WTC11 (cell line): ENCODE measurements around the gene NET1. TPM values are rescaled to one million over a fixed set of nuclear protein-coding genes. Genes with fewer than 3 reads are reported as not detected.
A peak's percentile ranks its signal among the peaks of the same experiment; 100 is the strongest.

Experiments used
- ATAC-seq: fragments of 200-7000 bp; cut with Tn5 transposase; 2 replicates; pipeline ENCODE4 v1.10.0; 2021; ENCODE audit warnings: mild to moderate bottlenecking, moderate library complexity
- CTCF ChIA-PET: fragments of 300-600 bp; sonication (Branson Sonifier 250); formaldehyde crosslinking; loops from one replicate; lab custom pipeline; 2021; ENCODE audit warnings: antibody characterized with exemption; lab: Charles Lee
- POLR2A ChIA-PET: fragments of 350-600 bp; sonication (Branson Sonifier 250); formaldehyde crosslinking; loops from one replicate; lab custom pipeline; 2021; ENCODE audit warnings: antibody characterized with exemption; lab: Charles Lee
- DNase-seq: peaks from one replicate; pipeline ENCODE4 v3.0.0; 2021; ENCODE audit warnings: low spot score
- H3K27ac Mint-ChIP-seq: 2 replicates; pipeline ENCODE4 v1.8.0; 2021; ENCODE audit warnings: mixed read lengths
- H3K27me3 Mint-ChIP-seq: 2 replicates; pipeline ENCODE4 v1.8.0; 2021; ENCODE audit warnings: low read depth, mild to moderate bottlenecking, moderate library complexity, mixed read lengths
- H3K36me3 Mint-ChIP-seq: 2 replicates; pipeline ENCODE4 v1.8.0; 2021; ENCODE audit warnings: mixed read lengths
- H3K4me1 Mint-ChIP-seq: 2 replicates; pipeline ENCODE4 v1.8.0; 2022; ENCODE audit warnings: mixed read lengths
- H3K4me3 Mint-ChIP-seq: 2 replicates; pipeline ENCODE4 v1.8.0; 2021; ENCODE audit warnings: mild to moderate bottlenecking, moderate library complexity, mixed read lengths
- H3K9me3 Mint-ChIP-seq: 2 replicates; pipeline ENCODE4 v1.8.0; 2021; ENCODE audit warnings: mixed read lengths
- CBFB ChIP-seq: sonication (generic); formaldehyde crosslinking; IDR thresholded peaks from 2 replicates; pipeline ENCODE4 v1.8.1; 2022; ENCODE audit warnings: mild to moderate bottlenecking, low read depth, missing genetic modification reagents
- CREB1 ChIP-seq: sonication (generic); formaldehyde crosslinking; IDR thresholded peaks from 2 replicates; pipeline ENCODE4 v1.8.0; 2023; ENCODE audit warnings: mild to moderate bottlenecking, missing genetic modification reagents
- FOXP1 ChIP-seq: sonication (generic); formaldehyde crosslinking; IDR thresholded peaks from 2 replicates; pipeline ENCODE4 v1.8.0; 2022; ENCODE audit warnings: missing genetic modification reagents, mild to moderate bottlenecking, moderate library complexity, borderline replicate concordance
- GRHL2 ChIP-seq: fragments of 250-450 bp; sonication (Bioruptor Pico); IDR thresholded peaks from 2 replicates; pipeline ENCODE4 v1.8.0; 2022; ENCODE audit warnings: mild to moderate bottlenecking, moderate library complexity; ENCODE audit not compliant: insufficient replicate concordance, severe bottlenecking
- NFYB ChIP-seq: sonication (generic); formaldehyde crosslinking; conservative IDR thresholded peaks from 2 replicates; pipeline ENCODE4 v1.8.0; 2022; ENCODE audit warnings: low read depth, missing genetic modification reagents
- NR3C1 ChIP-seq: sonication (generic); formaldehyde crosslinking; conservative IDR thresholded peaks from 2 replicates; pipeline ENCODE4 v1.8.1; 2023; ENCODE audit warnings: low read depth, mild to moderate bottlenecking, missing genetic modification reagents
- PRRX2 ChIP-seq: fragments of 250-450 bp; sonication (Bioruptor Pico); IDR thresholded peaks from 2 replicates; pipeline ENCODE4 v1.8.0; 2021; ENCODE audit warnings: mild to moderate bottlenecking
- TEAD1 ChIP-seq: sonication (generic); formaldehyde crosslinking; IDR thresholded peaks from 2 replicates; pipeline ENCODE4 v1.8.0; 2022; ENCODE audit warnings: mild to moderate bottlenecking, missing genetic modification reagents
- TEAD4 ChIP-seq: sonication (generic); formaldehyde crosslinking; IDR thresholded peaks from 2 replicates; pipeline ENCODE4 v1.8.0; 2022; ENCODE audit warnings: mild to moderate bottlenecking, missing genetic modification reagents
- ZBTB21 ChIP-seq: sonication (generic); formaldehyde crosslinking; IDR thresholded peaks from 2 replicates; pipeline ENCODE4 v1.8.1; 2023; ENCODE audit warnings: mild to moderate bottlenecking, missing genetic modification reagents, borderline replicate concordance
- ZNF396 ChIP-seq: fragments of 250-450 bp; sonication (Bioruptor Pico); IDR thresholded peaks from 2 replicates; pipeline ENCODE4 v1.8.0; 2021; ENCODE audit warnings: mild to moderate bottlenecking, moderate library complexity, borderline replicate concordance
- ZNF416 ChIP-seq: fragments of 250-450 bp; sonication (Bioruptor Pico); IDR thresholded peaks from 2 replicates; pipeline ENCODE4 v1.9.0; 2021; ENCODE audit warnings: mild to moderate bottlenecking, inconsistent platforms
- total RNA-seq: library from RNA; stranded (reverse); gene quantifications from 3 replicates; pipeline ENCODE4 v1.2.3, GENCODE V29; 2021
- TF ChIP-seq, protein P1 (sequence below): sonication (generic); formaldehyde crosslinking; IDR thresholded peaks from 2 replicates; pipeline ENCODE4 v1.8.1; 2023; ENCODE audit warnings: mild to moderate bottlenecking, missing genetic modification reagents, borderline replicate concordance
- TF ChIP-seq, protein P2 (sequence below): sonication (generic); formaldehyde crosslinking; IDR thresholded peaks from 2 replicates; pipeline ENCODE4 v1.8.0; 2022; ENCODE audit warnings: mild to moderate bottlenecking, missing genetic modification reagents
- TF ChIP-seq, protein P3 (sequence below): sonication (generic); formaldehyde crosslinking; IDR thresholded peaks from 2 replicates; pipeline ENCODE4 v1.8.0; 2022; ENCODE audit warnings: mild to moderate bottlenecking, missing genetic modification reagents
- TF ChIP-seq, protein P4 (sequence below): fragments of 200-600 bp; IDR thresholded peaks from 2 replicates; pipeline ENCODE4 v1.8.0; 2022; ENCODE audit warnings: antibody characterized with exemption
- TF ChIP-seq, protein P5 (sequence below): fragments of 250-450 bp; sonication (Bioruptor Pico); IDR thresholded peaks from 2 replicates; pipeline ENCODE4 v1.8.0; 2021; ENCODE audit warnings: mild to moderate bottlenecking
- TF ChIP-seq, protein P6 (sequence below): sonication (generic); formaldehyde crosslinking; conservative IDR thresholded peaks from 2 replicates; pipeline ENCODE4 v1.8.1; 2023; ENCODE audit warnings: mild to moderate bottlenecking, low read depth, missing genetic modification reagents, moderate library complexity
- TF ChIP-seq, protein P7 (sequence below): sonication (generic); formaldehyde crosslinking; IDR thresholded peaks from 2 replicates; pipeline ENCODE4 v1.8.1; 2023; ENCODE audit warnings: mild to moderate bottlenecking, missing genetic modification reagents
- TF ChIP-seq, protein P8 (sequence below): sonication (generic); formaldehyde crosslinking; IDR thresholded peaks from 2 replicates; pipeline ENCODE4 v1.8.0; 2022; ENCODE audit warnings: mild to moderate bottlenecking, missing genetic modification reagents

NET1 gene
- total RNA-seq, 1 experiment from 2014 or later = 85.4 TPM

DNA sequence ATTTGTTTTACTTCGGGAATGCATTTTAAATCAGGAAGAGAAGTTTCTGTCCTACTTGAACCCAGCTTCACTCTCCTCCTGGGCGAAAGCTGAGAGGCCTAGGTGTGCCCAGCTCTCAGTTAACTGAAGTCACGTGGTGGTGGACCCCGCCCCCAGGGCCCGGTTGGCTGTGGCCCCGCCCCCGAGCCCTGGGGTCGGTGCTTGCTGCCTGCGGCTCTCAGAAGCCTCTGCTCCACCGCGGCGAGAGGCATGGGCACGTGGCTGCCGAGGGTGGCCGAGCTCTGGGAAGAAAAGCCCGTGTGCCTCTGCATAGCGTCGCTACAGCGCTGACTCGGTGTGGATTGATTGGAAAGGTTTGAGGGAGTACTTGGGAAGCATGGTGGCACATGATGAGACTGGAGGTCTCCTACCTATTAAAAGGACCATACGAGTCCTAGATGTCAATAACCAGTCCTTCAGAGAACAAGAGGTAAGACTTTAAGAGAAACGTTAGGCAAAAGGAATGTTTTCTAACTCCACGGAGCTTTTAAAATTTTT lies 34.1 kb downstream of the NET1 start:
- Mint-ChIP-seq H3K4me3 (peak overlapping the region; percentile 82), H3K36me3 (peaks cover under 1% of the 10 kb centered on the region), H3K4me1 (peaks cover 34% of the 10 kb centered on the region), H3K27ac (peak overlapping the region; percentile 93), H3K27me3 (no peaks in the 10 kb centered on the region), H3K9me3 (no peaks in the 10 kb centered on the region)
- DNase-seq = peak; percentile 95
- peak; percentile 98 for ATAC-seq
- ChIA-PET POLR2A (interaction anchor here (0.5 to 1.2 kb wide), 9 partner anchors 10 to 440 kb away, joined by 3 to 8 read pairs (median 4); no protein-coding TSS in a partner anchor), CTCF (interaction anchor here (0.6 to 3.0 kb wide), 11 partner anchors 8 to 184 kb away, joined by 3 to 30 read pairs (median 5); no protein-coding TSS in a partner anchor)
- TF ChIP-seq ZNF416 (CRISPR knock-in tag) = no peak
- TF ChIP-seq ZNF396 = no peak
- TF ChIP-seq, protein P1, sequence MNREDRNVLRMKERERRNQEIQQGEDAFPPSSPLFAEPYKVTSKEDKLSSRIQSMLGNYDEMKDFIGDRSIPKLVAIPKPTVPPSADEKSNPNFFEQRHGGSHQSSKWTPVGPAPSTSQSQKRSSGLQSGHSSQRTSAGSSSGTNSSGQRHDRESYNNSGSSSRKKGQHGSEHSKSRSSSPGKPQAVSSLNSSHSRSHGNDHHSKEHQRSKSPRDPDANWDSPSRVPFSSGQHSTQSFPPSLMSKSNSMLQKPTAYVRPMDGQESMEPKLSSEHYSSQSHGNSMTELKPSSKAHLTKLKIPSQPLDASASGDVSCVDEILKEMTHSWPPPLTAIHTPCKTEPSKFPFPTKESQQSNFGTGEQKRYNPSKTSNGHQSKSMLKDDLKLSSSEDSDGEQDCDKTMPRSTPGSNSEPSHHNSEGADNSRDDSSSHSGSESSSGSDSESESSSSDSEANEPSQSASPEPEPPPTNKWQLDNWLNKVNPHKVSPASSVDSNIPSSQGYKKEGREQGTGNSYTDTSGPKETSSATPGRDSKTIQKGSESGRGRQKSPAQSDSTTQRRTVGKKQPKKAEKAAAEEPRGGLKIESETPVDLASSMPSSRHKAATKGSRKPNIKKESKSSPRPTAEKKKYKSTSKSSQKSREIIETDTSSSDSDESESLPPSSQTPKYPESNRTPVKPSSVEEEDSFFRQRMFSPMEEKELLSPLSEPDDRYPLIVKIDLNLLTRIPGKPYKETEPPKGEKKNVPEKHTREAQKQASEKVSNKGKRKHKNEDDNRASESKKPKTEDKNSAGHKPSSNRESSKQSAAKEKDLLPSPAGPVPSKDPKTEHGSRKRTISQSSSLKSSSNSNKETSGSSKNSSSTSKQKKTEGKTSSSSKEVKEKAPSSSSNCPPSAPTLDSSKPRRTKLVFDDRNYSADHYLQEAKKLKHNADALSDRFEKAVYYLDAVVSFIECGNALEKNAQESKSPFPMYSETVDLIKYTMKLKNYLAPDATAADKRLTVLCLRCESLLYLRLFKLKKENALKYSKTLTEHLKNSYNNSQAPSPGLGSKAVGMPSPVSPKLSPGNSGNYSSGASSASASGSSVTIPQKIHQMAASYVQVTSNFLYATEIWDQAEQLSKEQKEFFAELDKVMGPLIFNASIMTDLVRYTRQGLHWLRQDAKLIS (CRISPR knock-in tag) = 0 out of 2 replicates have a peak, but pooled peaks have one; percentile 44
- TF ChIP-seq, protein P2, sequence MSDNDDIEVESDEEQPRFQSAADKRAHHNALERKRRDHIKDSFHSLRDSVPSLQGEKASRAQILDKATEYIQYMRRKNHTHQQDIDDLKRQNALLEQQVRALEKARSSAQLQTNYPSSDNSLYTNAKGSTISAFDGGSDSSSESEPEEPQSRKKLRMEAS (CRISPR knock-in tag) = peak; percentile 94
- no peak for TF ChIP-seq PRRX2 (CRISPR knock-in tag)
- TF ChIP-seq, protein P3, sequence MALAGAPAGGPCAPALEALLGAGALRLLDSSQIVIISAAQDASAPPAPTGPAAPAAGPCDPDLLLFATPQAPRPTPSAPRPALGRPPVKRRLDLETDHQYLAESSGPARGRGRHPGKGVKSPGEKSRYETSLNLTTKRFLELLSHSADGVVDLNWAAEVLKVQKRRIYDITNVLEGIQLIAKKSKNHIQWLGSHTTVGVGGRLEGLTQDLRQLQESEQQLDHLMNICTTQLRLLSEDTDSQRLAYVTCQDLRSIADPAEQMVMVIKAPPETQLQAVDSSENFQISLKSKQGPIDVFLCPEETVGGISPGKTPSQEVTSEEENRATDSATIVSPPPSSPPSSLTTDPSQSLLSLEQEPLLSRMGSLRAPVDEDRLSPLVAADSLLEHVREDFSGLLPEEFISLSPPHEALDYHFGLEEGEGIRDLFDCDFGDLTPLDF = no peak
- TF ChIP-seq, protein P4, sequence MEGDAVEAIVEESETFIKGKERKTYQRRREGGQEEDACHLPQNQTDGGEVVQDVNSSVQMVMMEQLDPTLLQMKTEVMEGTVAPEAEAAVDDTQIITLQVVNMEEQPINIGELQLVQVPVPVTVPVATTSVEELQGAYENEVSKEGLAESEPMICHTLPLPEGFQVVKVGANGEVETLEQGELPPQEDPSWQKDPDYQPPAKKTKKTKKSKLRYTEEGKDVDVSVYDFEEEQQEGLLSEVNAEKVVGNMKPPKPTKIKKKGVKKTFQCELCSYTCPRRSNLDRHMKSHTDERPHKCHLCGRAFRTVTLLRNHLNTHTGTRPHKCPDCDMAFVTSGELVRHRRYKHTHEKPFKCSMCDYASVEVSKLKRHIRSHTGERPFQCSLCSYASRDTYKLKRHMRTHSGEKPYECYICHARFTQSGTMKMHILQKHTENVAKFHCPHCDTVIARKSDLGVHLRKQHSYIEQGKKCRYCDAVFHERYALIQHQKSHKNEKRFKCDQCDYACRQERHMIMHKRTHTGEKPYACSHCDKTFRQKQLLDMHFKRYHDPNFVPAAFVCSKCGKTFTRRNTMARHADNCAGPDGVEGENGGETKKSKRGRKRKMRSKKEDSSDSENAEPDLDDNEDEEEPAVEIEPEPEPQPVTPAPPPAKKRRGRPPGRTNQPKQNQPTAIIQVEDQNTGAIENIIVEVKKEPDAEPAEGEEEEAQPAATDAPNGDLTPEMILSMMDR = no peak
- no peak for TF ChIP-seq NR3C1 (CRISPR knock-in tag)
- 0 out of 2 replicates have a peak, but pooled peaks have one; percentile 84 for TF ChIP-seq TEAD1 (CRISPR knock-in tag)
- no peak for TF ChIP-seq TEAD4 (CRISPR knock-in tag)
- TF ChIP-seq, protein P5, sequence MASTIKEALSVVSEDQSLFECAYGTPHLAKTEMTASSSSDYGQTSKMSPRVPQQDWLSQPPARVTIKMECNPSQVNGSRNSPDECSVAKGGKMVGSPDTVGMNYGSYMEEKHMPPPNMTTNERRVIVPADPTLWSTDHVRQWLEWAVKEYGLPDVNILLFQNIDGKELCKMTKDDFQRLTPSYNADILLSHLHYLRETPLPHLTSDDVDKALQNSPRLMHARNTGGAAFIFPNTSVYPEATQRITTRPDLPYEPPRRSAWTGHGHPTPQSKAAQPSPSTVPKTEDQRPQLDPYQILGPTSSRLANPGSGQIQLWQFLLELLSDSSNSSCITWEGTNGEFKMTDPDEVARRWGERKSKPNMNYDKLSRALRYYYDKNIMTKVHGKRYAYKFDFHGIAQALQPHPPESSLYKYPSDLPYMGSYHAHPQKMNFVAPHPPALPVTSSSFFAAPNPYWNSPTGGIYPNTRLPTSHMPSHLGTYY (CRISPR knock-in tag) = no peak
- TF ChIP-seq, protein P6, sequence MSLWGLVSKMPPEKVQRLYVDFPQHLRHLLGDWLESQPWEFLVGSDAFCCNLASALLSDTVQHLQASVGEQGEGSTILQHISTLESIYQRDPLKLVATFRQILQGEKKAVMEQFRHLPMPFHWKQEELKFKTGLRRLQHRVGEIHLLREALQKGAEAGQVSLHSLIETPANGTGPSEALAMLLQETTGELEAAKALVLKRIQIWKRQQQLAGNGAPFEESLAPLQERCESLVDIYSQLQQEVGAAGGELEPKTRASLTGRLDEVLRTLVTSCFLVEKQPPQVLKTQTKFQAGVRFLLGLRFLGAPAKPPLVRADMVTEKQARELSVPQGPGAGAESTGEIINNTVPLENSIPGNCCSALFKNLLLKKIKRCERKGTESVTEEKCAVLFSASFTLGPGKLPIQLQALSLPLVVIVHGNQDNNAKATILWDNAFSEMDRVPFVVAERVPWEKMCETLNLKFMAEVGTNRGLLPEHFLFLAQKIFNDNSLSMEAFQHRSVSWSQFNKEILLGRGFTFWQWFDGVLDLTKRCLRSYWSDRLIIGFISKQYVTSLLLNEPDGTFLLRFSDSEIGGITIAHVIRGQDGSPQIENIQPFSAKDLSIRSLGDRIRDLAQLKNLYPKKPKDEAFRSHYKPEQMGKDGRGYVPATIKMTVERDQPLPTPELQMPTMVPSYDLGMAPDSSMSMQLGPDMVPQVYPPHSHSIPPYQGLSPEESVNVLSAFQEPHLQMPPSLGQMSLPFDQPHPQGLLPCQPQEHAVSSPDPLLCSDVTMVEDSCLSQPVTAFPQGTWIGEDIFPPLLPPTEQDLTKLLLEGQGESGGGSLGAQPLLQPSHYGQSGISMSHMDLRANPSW = no peak
- TF ChIP-seq CREB1 (CRISPR knock-in tag) = 0 out of 2 replicates have a peak, but pooled peaks have one; percentile 41
- TF ChIP-seq, protein P7, sequence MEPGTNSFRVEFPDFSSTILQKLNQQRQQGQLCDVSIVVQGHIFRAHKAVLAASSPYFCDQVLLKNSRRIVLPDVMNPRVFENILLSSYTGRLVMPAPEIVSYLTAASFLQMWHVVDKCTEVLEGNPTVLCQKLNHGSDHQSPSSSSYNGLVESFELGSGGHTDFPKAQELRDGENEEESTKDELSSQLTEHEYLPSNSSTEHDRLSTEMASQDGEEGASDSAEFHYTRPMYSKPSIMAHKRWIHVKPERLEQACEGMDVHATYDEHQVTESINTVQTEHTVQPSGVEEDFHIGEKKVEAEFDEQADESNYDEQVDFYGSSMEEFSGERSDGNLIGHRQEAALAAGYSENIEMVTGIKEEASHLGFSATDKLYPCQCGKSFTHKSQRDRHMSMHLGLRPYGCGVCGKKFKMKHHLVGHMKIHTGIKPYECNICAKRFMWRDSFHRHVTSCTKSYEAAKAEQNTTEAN = no peak
- TF ChIP-seq GRHL2 (CRISPR knock-in tag) = no peak
- peak; percentile 24; the same call in 1 of the 2 replicates for TF ChIP-seq ZBTB21 (CRISPR knock-in tag)
- TF ChIP-seq FOXP1 (CRISPR knock-in tag) = peak; percentile 82; the same call in 1 of the 2 replicates
- TF ChIP-seq, protein P8, sequence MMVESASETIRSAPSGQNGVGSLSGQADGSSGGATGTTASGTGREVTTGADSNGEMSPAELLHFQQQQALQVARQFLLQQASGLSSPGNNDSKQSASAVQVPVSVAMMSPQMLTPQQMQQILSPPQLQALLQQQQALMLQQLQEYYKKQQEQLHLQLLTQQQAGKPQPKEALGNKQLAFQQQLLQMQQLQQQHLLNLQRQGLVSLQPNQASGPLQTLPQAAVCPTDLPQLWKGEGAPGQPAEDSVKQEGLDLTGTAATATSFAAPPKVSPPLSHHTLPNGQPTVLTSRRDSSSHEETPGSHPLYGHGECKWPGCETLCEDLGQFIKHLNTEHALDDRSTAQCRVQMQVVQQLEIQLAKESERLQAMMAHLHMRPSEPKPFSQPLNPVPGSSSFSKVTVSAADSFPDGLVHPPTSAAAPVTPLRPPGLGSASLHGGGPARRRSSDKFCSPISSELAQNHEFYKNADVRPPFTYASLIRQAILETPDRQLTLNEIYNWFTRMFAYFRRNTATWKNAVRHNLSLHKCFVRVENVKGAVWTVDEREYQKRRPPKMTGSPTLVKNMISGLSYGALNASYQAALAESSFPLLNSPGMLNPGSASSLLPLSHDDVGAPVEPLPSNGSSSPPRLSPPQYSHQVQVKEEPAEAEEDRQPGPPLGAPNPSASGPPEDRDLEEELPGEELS (CRISPR knock-in tag) = no peak
- TF ChIP-seq CBFB (CRISPR knock-in tag) = 0 out of 2 replicates have a peak, but pooled peaks have one; percentile 49
- TF ChIP-seq NFYB = no peak
